ENCODE data around the gene LGALS7B. TPM values are rescaled to one million over a fixed set of nuclear protein-coding genes. Genes with fewer than 3 reads are reported as not detected.

The LGALS7B gene
- total RNA-seq, 1 donor from 2014 or later, result not detected

DNA sequence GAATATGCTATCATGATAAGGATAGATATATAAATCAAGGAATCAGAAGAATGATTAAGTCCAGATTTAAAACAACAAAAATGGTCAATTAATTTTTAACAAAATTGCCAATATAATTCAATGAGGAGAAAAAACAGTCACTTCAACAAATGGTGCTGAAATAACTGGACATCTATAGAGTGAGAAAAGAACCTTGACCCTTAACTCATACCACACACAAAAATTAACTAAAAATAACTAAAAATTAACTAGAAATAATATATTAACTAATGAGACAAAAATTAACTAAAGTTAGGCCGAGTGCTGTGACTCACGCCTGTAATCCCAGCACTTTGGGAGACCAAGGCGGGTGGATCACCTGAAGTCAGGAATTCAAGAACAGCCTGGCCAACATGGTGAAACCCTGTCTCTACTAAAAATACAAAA is 25.2 kb upstream of the LGALS7B start:
- H3K4me3 Mint-ChIP-seq (ENCODE audit: unreplicated experiment), result no peak overlapping the region
- DNase-seq (ENCODE audit: low read depth), result no peak
- H2AFZ ChIP-seq (ENCODE audit: low read depth, low read length), result no peak overlapping the region
- H3K27me3 ChIP-seq (ENCODE audit: insufficient read depth, low read length), result no peaks in the 10 kb centered on the region
- H3K36me3 ChIP-seq (ENCODE audit: insufficient read depth, low read length), result no peaks in the 10 kb centered on the region
- H3K9me3 Mint-ChIP-seq (ENCODE audit: unreplicated experiment), result no peaks in the 10 kb centered on the region
- H3K79me2 ChIP-seq (ENCODE audit: insufficient read depth, low read length), result no peaks in the 10 kb centered on the region
- peaks cover 3% of the 10 kb centered on the region for H3K27me3 Mint-ChIP-seq (ENCODE audit: low read depth, unreplicated experiment)
- H3K27ac ChIP-seq (ENCODE audit: low read depth, low read length), result no peak overlapping the region
- H3K36me3 Mint-ChIP-seq (ENCODE audit: low read depth, unreplicated experiment), result no peaks in the 10 kb centered on the region
- H3K4me1 ChIP-seq (ENCODE audit: insufficient read depth, low read length), result no peaks in the 10 kb centered on the region
- no peak overlapping the region for H3K27ac Mint-ChIP-seq (ENCODE audit: unreplicated experiment)
- no peaks in the 10 kb centered on the region for H4K20me1 ChIP-seq (ENCODE audit: insufficient read depth, low read length)
- FAIRE-seq, result no peak
- H3K9me3 ChIP-seq (ENCODE audit: insufficient read depth, low read depth, low read length), result no peaks in the 10 kb centered on the region
- no peak for TF ChIP-seq EZH2 (IDR thresholded peaks at IDR 0.05; ENCODE audit: insufficient read depth, low read length)
- TF ChIP-seq, protein P1, sequence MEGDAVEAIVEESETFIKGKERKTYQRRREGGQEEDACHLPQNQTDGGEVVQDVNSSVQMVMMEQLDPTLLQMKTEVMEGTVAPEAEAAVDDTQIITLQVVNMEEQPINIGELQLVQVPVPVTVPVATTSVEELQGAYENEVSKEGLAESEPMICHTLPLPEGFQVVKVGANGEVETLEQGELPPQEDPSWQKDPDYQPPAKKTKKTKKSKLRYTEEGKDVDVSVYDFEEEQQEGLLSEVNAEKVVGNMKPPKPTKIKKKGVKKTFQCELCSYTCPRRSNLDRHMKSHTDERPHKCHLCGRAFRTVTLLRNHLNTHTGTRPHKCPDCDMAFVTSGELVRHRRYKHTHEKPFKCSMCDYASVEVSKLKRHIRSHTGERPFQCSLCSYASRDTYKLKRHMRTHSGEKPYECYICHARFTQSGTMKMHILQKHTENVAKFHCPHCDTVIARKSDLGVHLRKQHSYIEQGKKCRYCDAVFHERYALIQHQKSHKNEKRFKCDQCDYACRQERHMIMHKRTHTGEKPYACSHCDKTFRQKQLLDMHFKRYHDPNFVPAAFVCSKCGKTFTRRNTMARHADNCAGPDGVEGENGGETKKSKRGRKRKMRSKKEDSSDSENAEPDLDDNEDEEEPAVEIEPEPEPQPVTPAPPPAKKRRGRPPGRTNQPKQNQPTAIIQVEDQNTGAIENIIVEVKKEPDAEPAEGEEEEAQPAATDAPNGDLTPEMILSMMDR (IDR thresholded peaks at IDR 0.05; ENCODE audit: insufficient read depth, low read depth, low read length), result no peak
- no peaks in the 10 kb centered on the region for H3K4me1 Mint-ChIP-seq (ENCODE audit: low read depth, unreplicated experiment)
- H3K4me3 ChIP-seq (ENCODE audit: insufficient read depth, low read depth, low read length), result no peak overlapping the region
- no peak overlapping the region for H3K4me2 ChIP-seq (ENCODE audit: low read length)
- no peak overlapping the region for H3K9ac ChIP-seq (ENCODE audit: low read length)

- no peak overlapping the region for H3K27ac Mint-ChIP-seq (ENCODE audit: unreplicated experiment)
- Histone ChIP-seq H3K27me3 (ENCODE audit: insufficient read depth, low read length) (no peaks in the 10 kb centered on the region), H4K20me1 (ENCODE audit: insufficient read depth, low read length) (no peaks in the 10 kb centered on the region), H3K9ac (ENCODE audit: low read length) (no peak overlapping the region), H3K4me3 (ENCODE audit: insufficient read depth, low read depth, low read length) (no peak overlapping the region), H3K9me3 (ENCODE audit: insufficient read depth, low read depth, low read length) (no peaks in the 10 kb centered on the region), H3K36me3 (ENCODE audit: insufficient read depth, low read length) (no peaks in the 10 kb centered on the region), H2AFZ (ENCODE audit: low read depth, low read length) (no peak overlapping the region), H3K27ac (ENCODE audit: low read depth, low read length) (no peak overlapping the region), H3K4me1 (ENCODE audit: insufficient read depth, low read length) (no peaks in the 10 kb centered on the region), H3K4me2 (ENCODE audit: low read length) (no peak overlapping the region), H3K79me2 (ENCODE audit: insufficient read depth, low read length) (no peaks in the 10 kb centered on the region)
- no peak overlapping the region for H3K4me3 Mint-ChIP-seq (ENCODE audit: unreplicated experiment)
- H3K36me3 Mint-ChIP-seq (ENCODE audit: low read depth, unreplicated experiment), result no peaks in the 10 kb centered on the region
- FAIRE-seq, result no peak
- H3K27me3 Mint-ChIP-seq (ENCODE audit: low read depth, unreplicated experiment), result peaks cover 5% of the 10 kb centered on the region
- H3K4me1 Mint-ChIP-seq (ENCODE audit: low read depth, unreplicated experiment), result no peaks in the 10 kb centered on the region
- no peak for DNase-seq (ENCODE audit: low read depth)
- peaks cover 3% of the 10 kb centered on the region for H3K9me3 Mint-ChIP-seq (ENCODE audit: unreplicated experiment)
- no peak for TF ChIP-seq EZH2 (IDR thresholded peaks at IDR 0.05; ENCODE audit: insufficient read depth, low read length)
- TF ChIP-seq, protein P1 (IDR thresholded peaks at IDR 0.05; ENCODE audit: insufficient read depth, low read depth, low read length), result no peak
These were observed 23.8 kb upstream of the LGALS7B start for GRCh38 chr19:38765214-38765613.

GRCh38 chr19:38766276-38767047 is 22.5 kb upstream of the LGALS7B start:
- H3K4me3 ChIP-seq (ENCODE audit: insufficient read depth, low read depth, low read length), result no peak overlapping the region
- Mint-ChIP-seq H3K4me3 (ENCODE audit: unreplicated experiment) (no peak overlapping the region), H3K36me3 (ENCODE audit: low read depth, unreplicated experiment) (no peaks in the 10 kb centered on the region), H3K27ac (ENCODE audit: unreplicated experiment) (no peak overlapping the region), H3K27me3 (ENCODE audit: low read depth, unreplicated experiment) (peaks cover 5% of the 10 kb centered on the region), H3K9me3 (ENCODE audit: unreplicated experiment) (peaks cover 3% of the 10 kb centered on the region), H3K4me1 (ENCODE audit: low read depth, unreplicated experiment) (no peaks in the 10 kb centered on the region)
- no peak overlapping the region for H3K4me2 ChIP-seq (ENCODE audit: low read length)
- no peaks in the 10 kb centered on the region for H3K27me3 ChIP-seq (ENCODE audit: insufficient read depth, low read length)
- FAIRE-seq, result no peak
- H3K79me2 ChIP-seq (ENCODE audit: insufficient read depth, low read length), result no peaks in the 10 kb centered on the region
- no peaks in the 10 kb centered on the region for H4K20me1 ChIP-seq (ENCODE audit: insufficient read depth, low read length)
- H3K9ac ChIP-seq (ENCODE audit: low read length), result no peak overlapping the region
- no peak for TF ChIP-seq EZH2 (IDR thresholded peaks at IDR 0.05; ENCODE audit: insufficient read depth, low read length)
- TF ChIP-seq, protein P1 (IDR thresholded peaks at IDR 0.05; ENCODE audit: insufficient read depth, low read depth, low read length), result no peak
- DNase-seq (ENCODE audit: low read depth), result no peak
- H3K27ac ChIP-seq (ENCODE audit: low read depth, low read length), result no peak overlapping the region
- H3K4me1 ChIP-seq (ENCODE audit: insufficient read depth, low read length), result no peaks in the 10 kb centered on the region
- no peak overlapping the region for H2AFZ ChIP-seq (ENCODE audit: low read depth, low read length)
- no peaks in the 10 kb centered on the region for H3K9me3 ChIP-seq (ENCODE audit: insufficient read depth, low read depth, low read length)
- no peaks in the 10 kb centered on the region for H3K36me3 ChIP-seq (ENCODE audit: insufficient read depth, low read length)
